ENCODE measurements around the gene ACSM4.
"Not testable (repeated sequence)": the region's sequence is repeated elsewhere in the genome, so short reads cannot be mapped to it uniquely, and the experiment has no call there.

ACSM4 gene

DNA sequence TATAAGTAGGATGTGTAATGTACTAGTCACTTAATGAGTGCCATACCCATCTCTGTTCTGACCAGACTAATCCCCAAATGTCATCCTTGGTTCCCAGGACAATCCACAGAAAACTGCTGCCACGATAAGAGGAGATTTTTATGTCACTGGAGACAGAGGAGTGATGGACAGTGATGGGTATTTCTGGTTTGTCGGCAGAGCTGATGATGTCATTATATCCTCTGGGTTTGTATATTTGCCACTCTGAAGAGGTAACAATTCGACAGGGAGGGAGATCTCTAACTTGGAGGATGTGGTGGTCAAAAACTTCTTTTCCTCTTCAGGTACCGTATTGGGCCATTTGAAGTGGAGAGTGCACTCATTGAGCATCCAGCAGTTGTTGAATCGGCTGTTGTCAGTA is 20.3 kb downstream of the ACSM4 start:
- no peak for DNase-seq (ENCODE audit: low read depth)
- TF ChIP-seq, protein P1, sequence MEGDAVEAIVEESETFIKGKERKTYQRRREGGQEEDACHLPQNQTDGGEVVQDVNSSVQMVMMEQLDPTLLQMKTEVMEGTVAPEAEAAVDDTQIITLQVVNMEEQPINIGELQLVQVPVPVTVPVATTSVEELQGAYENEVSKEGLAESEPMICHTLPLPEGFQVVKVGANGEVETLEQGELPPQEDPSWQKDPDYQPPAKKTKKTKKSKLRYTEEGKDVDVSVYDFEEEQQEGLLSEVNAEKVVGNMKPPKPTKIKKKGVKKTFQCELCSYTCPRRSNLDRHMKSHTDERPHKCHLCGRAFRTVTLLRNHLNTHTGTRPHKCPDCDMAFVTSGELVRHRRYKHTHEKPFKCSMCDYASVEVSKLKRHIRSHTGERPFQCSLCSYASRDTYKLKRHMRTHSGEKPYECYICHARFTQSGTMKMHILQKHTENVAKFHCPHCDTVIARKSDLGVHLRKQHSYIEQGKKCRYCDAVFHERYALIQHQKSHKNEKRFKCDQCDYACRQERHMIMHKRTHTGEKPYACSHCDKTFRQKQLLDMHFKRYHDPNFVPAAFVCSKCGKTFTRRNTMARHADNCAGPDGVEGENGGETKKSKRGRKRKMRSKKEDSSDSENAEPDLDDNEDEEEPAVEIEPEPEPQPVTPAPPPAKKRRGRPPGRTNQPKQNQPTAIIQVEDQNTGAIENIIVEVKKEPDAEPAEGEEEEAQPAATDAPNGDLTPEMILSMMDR (conservative IDR thresholded peaks at IDR 0.05; ENCODE audit: low read depth, low read length): no peak
- no peak overlapping the region for H3K4me3 ChIP-seq (ENCODE audit: low read depth, low read length)

DNA sequence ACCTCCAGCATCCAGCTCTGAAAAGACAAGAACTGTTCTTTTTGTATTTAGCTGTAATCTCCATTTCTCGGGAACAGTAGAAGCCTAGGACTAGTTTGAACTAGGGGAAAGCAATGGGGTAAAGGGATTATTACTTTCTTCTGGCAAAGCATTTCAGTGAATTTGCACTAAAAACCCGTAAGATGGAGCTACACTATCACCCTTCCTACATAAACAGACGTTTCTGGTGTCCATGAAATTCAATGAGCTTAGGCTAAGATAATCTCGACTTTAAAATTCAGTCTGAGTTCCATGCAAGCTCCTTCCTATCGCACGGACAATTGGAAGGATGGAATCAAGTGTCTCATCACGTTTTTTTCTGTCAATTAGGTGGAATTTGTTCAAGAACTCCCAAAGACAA is 24.0 kb downstream of the ACSM4 start:
- H3K4me3 ChIP-seq (ENCODE audit: low read depth, low read length): no peak overlapping the region
- no peak for DNase-seq (ENCODE audit: low read depth)
- TF ChIP-seq, protein P1 (conservative IDR thresholded peaks at IDR 0.05; ENCODE audit: low read depth, low read length): no peak

DNA sequence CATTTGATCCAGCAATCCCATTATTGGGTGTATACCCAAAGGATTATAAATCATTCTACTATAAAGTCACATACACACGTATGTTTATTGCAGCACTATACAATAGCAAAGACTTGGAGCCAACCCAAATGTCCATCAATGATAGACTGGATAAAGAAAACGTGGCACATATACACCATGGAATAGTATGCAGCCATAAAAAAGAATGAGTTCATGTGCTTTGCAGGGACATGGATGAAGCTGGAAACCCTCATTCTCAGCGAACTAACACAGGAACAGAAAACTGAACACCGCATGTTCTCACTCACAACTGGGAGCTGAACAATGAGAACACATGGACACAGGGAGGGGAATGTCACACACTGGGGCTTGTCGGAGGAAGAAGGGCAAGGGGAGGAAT is 33.9 kb downstream of the ACSM4 start:
- DNase-seq (ENCODE audit: low read depth): not testable (repeated sequence)

DNA sequence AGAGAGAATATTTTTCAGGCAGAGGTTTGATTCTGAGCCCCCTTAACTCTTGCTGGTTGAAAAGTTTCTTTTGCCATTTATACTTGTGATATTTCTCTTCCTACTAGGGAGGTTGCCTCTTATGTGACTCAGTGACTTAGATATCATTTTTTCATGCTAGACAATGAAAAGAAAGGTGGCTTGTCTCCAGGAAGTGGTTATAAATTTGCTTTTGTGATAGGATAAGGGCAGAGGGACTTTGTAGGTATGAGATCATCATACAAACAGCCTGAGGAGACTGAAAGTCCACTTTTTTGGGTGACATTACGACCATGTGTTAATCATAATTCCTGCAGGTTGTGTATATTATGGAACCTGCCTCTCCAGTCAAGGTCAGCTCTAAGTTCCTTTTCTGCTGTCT is 35.8 kb downstream of the ACSM4 start:
- DNase-seq (ENCODE audit: low read depth): no peak
- H3K4me3 ChIP-seq (ENCODE audit: low read depth, low read length): no peak overlapping the region
- TF ChIP-seq, protein P1 (conservative IDR thresholded peaks at IDR 0.05; ENCODE audit: low read depth, low read length): no peak

More for the DNA sequence above, 33.9 kb downstream of the ACSM4 start:
- H3K4me3 ChIP-seq (ENCODE audit: low read depth, low read length): not testable (repeated sequence)

DNA sequence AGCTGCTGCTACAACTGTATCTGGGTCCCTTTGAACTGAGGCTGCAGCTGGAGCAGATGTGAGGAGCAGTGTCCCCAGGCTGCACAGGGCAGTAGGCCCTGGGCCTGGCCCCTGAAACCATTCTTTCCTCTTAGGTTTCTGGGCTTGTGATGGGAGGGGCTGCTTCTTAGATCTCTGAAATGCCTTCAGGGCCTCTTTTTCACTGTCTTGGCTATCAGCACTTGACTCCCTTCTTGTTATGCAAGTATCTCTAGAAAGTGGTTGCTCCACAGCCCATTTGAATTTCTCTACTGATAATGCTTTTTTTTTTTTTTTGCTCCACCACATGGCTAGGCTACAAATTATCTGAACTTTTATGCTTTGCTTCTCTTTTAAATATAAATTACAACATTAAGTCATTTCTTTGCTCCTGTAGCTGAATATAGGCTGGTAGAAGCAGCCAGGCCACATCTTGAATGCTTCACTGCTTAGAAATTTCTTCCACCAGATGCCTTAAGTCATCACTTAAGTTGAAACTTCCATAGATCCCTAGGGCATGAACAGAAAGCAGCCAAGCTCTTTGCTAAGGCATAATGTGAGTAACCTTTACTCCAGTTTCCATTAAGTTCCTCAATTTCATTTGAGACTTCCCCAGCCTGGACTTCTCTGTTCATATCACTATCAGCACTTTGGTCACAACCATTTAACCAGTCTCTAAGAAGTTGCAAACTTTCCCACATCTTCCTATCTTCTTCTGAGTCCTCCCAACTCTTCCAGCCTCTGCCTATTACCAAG is 41.1 kb downstream of the ACSM4 start:
- DNase-seq (ENCODE audit: low read depth): no peak
- H3K4me3 ChIP-seq (ENCODE audit: low read depth, low read length): no peak overlapping the region
- TF ChIP-seq, protein P1 (conservative IDR thresholded peaks at IDR 0.05; ENCODE audit: low read depth, low read length): no peak

DNA sequence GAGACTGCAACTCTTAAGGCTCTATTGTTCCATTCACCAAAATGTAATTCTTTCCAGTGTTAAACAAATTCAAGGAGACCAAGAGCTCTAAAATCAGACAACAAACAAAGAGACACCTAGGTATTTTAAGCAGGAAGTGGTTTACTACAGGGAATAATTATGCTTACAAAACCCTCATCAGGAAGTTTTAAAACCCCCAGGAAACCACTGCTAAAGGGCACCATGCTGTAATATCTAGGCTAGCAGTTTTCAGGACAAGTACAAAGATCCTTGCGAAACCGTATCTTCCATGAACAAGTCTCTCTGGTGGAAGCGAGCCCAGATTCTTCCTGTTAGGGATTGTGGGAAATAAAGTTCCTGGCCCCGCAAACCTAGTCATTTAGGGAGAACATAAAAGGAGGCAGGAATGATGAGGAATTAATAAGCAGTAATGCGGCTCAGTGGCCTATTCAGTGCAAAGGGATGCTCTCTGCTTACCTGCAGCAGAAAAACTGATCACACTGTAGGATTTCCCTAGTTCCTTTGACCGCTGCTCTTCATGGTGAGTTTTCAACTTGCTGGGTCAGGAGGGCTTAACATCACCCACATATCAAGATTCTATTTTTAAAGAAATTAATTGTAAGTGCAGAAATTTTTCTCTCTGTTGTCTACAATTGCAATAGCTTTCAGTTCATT is 42.8 kb downstream of the ACSM4 start:
- DNase-seq (ENCODE audit: low read depth): no peak
- TF ChIP-seq, protein P1 (conservative IDR thresholded peaks at IDR 0.05; ENCODE audit: low read depth, low read length): no peak
- no peak overlapping the region for H3K4me3 ChIP-seq (ENCODE audit: low read depth, low read length)

DNA sequence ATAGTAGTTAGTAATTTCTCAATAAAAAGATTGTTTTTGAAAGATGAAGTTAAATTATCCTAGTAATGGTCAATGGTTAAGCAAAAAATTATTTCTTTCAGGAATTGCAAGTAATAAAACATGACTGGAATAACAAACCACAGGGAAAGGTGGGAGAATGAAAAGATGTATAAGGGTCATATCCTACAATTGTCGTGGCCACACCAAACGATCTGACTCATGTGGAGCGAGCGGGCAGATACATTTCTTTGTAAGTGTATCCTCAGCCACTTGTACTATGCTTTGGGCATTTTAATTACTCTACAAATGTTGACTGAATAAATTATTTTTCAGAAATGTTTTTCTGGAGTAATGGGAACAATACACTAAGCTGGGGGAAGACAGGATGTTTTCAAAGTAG is 45.5 kb downstream of the ACSM4 start:
- TF ChIP-seq, protein P1 (conservative IDR thresholded peaks at IDR 0.05; ENCODE audit: low read depth, low read length): no peak
- DNase-seq (ENCODE audit: low read depth): no peak
- H3K4me3 ChIP-seq (ENCODE audit: low read depth, low read length): no peak overlapping the region

Data from choroid plexus epithelial cell (primary cell).